GM18519 (cell line): ENCODE data around the gene HJURP.

Experiments
- ATAC-seq: cut with Tn5 transposase; IDR thresholded peaks from one replicate; pipeline ENCODE4 v1.9.1; 2021; ENCODE audit warnings: mild to moderate bottlenecking, moderate library complexity; ENCODE audit not compliant: unreplicated experiment, low FRiP score

HJURP gene

DNA sequence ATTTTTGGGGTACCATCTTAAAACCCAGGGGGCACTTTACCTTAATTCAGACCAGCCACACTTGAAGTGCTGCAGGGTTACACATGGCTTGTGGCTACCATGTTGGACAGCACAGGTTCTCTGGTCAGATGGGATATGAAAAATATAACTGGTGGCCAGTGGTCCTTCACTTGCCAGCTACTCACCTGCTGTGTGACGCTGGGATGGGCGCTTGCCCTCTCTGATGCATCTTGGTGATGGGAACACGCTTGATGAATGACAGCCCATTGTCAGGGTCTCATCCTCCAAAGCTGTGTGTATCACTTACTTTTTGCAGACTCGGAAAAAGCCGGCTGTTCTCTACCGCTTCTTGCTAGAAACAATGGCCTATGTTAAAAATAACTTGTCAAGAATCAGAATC lies 22.5 kb downstream of the HJURP start:
- no peak for ATAC-seq

DNA sequence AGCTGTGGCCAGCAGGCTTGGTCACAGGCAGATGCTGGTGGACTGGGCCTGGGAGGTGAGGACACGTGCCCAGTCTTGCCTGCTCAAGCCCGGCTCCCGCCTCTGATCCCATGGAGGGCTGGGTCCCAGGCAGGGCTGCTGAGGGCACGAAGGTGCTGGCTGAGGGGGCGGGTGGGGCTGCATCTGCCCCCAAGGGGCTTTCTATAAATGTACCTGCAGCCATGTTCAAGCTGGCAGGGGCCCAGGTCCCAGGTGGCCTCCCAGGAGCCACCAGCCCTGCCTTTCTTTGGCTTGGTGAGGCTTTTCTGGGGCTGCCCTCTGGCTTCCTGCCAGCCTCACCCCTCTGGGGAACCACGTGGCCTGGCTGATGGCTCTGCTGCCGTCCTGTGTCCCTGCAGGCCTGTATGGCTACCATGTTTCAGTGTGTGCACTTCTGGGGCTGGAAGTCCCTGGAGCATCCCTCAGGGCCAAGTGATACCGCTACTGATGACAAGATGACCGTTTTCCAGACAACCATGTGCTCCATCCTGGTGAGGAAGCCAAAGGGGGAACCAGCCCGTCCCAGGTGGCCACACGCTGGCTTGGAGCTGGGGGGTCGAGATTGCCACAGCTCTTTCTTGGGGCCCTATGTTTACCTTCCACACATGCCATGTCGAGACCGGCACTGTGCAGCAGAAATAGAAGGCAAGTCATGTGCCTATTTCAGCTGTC lies 23.2 kb downstream of the HJURP start:
- ATAC-seq = no peak

DNA sequence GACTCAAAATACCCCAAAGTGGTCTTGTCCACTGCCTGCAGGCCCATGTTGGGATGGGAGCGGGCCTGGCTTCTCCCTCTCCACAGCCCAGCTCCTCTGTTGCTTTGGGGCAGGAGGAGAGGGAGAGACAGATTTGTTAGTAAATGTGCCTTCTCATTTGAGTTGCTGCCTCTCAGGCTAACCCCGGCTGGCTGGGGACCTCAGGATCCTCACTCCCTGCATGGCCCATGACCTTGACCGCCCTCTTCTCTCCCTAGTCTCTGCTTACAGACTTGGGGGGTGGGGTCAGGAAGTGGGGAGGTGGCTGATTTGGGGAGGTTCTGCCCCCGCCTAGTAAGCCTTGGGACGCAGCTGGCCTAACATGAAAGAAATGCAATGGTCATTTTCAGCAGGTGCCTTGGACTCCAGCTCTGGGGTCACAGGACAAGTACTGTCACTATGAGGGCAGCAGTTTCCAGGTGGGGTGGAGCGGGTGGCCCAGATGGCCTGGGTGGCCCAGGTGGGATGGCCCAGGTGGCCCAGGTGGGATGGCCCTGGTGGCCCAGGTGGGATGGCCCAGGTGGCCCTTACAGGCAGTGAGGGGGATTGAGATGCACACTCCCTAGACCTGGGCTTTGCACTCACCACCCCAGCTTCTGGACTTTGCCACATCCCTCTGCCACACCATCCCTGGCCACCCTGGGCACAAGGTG lies 24.1 kb downstream of the HJURP start:
- no peak for ATAC-seq

DNA sequence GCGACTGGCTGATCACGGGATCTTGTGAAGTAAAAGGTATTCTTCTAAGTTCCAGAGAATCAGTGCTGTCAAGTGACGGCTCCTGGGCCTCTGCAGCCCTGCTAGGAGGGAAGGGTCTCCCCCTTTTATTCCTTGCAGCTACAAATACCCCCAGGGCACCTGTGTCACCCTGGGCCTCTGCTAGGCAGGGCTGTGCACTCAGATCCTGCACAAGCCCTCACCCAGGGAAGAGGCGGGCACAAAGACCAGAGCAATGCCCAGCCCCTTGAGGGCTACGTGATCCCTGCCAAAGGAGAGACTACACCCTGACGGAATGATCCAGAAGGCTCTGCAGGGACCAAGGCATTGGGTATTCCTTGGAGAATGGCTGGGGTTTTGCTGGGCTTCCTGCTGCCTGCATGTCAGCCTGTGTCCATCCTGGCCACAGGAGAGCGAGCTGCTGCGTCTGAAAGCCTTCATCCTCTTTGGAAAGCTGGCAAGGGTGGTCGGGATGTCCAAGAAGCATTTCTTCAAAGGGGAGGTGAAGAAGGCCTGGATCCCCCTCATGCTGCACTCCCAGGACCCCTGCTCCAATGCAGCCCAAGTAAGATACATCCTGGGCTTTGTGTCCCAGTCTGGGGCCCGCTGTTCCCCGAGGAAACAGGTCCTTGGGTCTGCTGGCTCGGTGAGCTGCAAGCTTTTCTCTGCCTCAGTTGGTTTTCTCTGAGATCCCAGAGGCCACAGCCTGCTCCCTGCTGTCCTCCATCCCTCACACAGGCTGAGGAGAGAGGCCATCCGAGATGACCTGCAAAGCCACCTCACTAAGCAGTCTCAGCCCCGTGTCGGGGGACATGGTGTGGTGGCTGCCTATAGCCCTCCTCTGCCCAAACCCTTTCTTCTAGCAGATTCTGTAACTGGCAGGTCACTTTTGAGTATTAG lies 24.9 kb downstream of the HJURP start:
- no peak for ATAC-seq

DNA sequence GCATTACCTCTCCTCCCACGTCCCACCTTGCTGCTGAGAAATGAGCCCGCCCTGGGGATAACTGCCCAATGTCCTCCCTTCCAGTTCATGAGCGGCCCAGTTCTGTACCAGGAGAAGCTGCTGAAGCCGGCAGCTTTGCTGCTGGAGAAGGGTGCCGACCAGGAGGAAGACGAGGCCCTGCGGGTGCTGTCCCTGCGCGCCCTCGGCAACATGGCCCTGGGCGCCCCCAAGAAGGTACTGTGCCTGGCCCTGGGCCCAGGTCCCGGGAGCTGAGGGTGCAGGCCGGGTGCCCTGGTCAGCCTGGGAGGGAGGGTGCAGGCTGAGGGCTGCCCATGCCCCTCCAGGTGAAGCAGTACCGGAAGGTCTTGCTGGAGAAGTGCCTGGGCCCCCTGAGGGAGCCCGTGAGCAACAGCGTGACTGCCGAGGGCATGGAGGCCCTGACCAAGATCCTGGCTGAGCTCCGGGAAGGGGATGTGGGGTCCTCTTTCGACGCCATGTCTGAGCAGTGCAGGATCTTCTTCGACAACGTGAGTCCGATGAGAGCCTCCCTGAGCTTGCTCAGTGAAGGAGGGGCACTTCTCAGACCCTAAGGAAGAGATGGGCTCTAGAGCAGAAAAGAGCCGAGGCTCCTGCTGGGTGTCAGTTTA lies 25.7 kb downstream of the HJURP start:
- ATAC-seq = no peak

DNA sequence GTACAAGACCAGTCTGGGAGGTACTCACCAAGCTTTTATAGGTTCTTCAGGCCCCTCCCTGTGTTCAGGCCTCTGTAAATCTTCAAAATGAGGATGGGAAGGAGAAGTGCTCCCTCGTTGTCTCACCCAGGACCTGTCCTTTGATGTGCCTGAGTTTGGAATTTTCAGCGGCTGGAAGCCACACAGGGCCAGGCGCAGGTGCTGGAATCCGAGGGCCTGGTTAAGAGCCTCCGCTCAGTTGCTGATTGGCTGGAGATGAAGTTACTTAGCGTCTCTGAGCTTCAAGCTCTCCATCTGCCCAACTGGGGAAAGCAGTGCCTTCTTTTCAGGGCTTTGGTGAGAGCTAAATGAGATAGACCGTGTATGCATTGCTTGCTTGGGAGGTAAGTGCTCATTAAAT lies 30.0 kb downstream of the HJURP start:
- ATAC-seq = no peak

DNA sequence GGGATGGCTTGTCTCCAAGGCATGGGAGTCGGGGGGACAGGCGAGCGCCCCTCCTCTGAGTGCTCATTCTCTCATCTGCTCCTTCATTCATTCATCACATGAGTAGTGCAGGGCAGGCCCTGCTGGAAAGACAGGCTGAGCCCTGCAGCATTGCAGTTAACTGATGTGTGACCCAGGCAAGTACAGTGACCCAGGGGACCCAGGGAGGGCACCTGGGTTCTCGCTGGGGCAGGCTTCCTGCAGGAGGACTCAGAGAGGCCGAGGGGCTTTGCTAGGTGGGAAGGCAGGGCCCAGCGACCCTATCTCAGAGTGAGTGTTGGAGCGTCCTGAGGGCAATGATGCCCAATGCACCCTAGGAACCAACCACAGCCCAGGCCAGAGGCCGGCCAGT lies 30.6 kb downstream of the HJURP start:
- no peak for ATAC-seq

DNA sequence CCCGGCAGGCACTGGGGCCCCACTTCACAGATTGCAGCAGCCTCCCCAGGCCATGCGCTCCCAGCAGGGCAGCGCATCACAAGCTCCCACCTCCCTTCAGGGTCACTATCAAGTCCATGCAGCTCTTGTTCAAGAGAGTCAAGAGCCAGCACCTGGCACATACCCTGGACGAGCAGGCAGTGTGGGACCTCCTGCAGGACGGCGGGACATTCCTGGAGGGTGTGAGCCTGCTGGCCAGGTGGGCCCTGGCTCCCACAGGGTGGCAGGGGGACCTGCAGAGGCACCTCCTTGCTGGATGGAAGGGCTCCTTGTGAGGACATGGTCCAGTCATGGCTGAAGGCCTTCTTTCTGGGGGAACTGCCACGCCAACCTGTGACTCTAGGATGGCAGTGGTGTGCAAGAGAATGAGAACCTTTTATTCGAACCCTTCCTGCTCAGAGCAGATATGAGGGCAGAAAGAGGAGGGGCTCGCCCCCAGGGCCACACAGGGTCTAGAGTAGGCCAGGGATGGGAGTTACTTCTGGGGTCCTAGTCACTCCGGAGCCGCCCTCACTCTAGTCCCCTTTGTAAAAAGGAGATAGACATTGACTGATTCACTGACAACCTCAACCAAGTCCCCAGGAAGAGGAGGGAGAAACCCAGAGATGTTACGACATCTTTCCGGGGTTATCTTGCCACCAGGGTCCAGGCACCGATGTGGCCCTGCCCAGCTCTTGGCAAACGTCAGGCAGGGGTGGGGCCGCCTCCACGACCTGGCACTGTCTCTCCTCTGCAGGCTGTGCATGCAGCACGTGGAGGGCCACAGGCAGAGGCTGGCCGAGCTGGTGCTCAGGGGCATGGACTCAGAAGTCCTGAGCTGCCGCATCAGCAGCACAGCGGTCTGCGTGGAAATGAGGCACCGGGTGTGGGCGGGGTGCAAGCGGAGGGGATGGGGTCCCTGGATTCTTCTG lies 31.3 kb downstream of the HJURP start:
- no peak for ATAC-seq

DNA sequence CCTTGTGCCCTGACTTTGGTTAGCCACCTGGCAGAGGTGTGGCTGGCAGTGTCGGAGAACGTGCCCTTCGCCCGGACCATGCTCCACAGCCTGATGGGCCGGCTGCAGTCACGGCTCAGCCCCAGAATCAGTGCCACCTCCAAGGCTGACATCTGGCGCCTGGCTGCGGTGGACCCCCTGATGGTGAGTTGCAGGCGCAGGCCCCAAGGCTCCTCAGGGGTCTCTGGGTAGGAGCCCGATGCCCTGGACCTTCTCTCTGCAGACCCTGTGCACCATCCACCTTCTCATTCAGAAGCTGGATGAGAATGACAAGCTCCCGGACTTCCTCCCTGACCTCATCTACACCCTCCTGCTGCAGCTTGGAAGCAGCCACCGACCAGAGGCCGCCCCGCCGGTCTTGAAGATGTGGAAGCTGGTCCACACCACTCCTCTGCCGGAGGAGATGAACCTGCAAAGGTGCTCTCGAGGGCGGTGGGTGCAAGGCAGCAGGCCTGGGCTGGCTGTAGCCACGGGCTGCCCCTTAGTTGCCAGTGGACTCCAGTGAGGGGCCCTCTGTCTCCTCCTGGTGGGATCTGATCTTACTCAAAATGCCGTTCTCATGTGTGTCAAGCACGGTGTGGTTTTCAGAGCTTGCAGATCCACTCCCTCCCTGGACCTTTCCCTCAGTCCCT lies 32.1 kb downstream of the HJURP start:
- ATAC-seq = no peak

DNA sequence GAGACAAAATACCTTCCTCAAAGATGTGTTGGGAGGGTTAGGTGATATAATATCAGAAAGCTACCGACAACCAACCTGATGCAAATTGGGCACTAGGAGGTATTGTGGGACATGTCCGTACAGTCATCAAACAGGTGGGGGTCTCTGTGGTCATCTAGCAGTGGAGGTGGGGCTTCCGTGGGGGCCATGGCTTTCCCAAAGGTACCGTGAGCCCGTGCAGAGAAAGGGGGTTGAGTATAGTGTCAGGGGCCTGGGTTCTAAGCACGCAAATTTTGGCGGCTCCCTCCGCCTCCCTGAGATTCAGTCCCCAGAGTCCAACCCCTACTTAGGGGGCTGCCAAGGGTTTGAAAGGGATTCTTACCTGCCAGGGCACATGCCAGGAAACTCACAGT lies 32.6 kb downstream of the HJURP start:
- no peak for ATAC-seq

DNA sequence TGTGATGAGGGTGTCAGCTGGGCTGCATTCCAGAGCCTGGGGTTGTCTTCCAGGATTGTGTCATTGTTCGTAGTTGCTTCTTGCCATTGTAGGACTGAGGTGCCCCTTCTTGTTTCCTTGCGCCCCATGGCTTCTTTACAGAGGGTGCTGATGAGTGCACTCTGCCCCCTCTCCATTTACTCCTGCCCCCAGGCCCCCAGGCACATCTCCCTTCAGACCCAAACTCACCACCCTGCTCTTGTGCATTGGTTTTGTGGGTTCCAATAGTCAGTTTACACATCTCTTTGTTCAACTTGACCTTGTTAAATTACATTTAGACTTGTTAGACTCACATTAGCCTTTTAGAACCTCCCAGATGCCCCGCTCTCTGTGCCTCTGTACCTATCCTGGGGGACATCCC lies 33.1 kb downstream of the HJURP start:
- ATAC-seq = no peak

DNA sequence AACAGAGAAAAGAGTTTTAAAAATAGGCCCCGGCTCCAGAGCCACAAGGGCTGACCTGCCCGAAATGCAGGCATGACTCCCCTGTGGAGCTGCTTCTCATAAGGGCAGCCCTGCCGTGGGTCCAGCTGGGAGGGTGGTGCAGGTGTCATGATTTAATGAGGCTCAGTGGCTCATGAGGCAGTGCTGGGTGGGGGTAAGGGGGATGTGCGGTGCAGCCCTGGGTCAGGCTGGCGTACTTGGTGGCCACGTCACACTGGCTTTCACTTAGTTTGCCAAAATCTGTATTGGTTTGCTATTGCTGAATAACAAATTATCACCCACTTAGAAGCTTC lies 33.6 kb downstream of the HJURP start:
- ATAC-seq = no peak

DNA sequence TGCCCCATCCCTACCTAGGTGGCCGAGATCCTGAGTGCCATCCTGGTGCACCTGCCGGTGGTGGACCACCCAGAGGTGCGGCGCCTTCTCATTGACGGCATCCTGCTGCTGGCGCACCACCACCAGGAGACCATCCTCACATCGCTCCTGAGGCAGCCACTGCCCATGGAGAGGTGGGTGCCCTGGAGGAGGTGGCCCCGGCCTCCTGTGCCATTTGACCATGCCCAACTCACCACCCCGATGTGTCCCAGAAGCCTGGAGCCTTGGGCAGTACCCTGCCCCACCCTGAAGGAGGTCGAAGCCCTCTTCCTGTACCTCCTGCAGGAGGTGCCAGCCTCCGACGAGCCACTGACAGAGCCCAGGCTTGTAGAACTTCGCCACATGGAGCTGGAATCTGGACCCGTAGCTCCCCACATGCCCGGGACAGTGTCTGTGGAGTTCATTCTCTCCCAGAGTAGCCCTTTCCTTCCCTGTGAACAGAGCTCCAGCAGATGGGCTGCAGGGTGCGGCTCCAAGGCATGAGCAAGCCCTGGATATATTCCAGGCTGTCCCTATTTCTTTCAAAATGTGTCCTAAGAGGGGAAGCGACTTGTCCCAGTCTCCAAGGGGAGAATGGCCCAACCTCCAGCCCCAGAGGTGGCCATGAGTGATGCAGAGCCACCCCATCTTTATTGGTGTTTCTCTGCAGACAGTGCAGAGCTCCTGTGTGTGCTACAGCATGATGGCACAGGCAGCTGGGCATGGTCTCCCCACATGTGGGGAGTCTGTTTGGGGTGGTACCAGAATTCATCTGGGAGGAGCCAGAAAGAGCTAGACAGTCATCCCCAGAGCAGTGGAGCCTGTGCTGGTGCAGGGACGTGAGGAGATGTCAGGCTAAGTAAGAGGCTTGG lies 34.2 kb downstream of the HJURP start:
- no peak for ATAC-seq

DNA sequence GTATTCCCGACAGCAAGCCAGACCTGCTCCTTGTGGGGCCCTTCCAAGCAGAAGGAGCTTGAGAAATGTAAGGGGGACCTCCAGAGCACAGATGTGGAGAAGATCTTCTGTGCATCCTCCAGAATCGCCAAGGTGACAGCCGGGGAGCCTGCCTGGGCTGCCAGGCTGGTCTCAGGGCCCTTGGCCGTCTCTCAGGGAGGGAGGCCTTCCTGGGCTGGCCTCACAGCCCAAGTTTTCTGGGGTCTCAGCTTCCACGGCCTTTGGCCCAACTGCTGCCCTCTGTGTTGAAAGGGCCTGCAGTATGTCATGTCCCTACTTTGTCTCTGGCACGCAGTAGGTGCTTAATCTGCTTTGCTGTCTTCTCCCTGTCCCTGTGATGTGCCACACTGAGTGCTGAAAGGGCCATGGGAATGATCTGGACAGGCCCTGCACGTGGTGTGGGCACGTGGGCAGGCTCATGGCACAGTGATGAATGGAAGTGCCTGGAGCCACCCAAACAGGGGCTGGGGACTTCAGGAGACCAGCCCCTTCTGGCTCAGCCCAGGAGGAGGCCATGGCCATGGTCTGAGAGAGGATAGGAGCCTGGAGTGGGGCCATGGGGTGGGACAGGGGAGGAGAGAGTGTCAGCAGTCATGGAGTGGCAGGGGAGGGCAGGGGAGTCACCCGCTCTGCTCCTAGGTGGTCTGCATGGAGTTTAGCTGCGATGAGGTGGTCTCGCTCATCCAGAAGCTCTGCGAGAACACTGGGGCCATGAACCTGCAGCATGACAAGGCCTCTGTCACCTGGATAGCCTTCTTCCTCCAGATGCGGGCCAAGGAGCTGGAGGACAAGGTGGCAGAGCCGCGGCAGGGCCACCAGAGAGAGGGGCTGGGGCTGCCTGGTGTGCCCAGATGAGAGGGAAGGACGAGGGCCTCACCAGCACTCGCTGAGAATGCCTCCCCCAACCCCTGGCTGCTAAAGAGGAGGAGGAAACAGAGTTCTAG lies 35.4 kb downstream of the HJURP start:
- no peak for ATAC-seq

DNA sequence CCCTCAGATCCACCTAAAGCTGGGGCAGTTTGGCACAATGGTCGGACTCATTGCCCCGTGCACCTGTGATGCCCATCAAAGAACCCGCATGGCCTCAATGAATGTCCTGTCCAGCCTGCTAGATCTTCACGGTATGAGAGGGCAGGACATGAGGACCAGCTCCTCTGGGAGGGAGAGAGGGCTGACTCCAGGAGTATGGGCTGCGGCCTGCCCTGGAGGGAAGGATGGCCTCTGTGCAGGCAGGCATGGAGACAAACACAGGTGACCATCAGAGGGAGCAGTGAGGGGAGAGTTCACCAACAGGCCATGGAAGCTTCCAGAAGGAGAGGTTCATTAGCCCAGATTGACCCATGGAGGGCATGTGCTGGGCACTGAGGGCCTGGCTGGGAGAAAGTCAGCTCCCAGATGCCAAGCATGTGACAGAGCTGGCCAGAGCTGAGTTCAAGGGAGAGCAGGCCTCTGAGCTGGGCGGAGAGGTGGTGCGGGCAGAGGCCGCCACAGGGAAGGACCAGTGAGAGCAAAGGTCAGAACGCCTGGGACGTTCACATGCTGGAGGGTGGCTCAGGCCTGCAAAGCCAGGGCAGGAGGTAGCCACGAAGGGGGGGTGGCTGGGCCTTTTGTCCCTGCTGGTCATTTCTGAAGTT lies 36.2 kb downstream of the HJURP start:
- ATAC-seq = no peak

DNA sequence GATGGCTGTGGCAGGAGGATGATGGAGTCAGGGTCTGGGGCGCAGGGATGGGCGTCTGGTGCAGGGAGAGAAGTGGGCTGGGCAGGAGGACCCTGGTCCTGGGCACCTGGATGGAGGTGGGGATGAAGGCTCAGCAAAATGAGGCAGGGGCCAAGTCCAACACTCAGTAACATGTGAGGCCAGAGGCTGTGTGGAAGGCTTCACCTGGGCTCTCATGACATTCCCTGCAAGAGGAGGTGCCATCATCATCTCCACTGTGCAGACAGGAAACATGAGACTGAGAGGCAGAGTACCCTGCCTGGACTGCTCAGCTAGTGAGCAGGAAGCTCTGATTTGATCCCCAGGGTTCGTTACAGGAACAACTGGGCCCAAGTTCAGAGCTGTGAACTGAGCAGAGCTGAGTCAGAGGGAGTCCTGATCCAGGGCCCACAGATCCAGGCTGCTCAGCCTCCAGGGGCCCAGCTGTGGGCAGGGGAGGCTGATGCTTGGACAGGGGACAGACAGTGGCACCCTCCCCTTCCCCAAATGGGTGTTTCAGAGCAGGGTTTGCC lies 36.9 kb downstream of the HJURP start:
- no peak for ATAC-seq
